ENCODE results near the gene PCF11. TPM values are rescaled to one million over a fixed set of nuclear protein-coding genes. Genes with fewer than 3 reads are reported as not detected.
A peak's percentile ranks its signal among the peaks of the same experiment; 100 is the strongest.
"Not testable (repeated sequence)": the region's sequence is repeated elsewhere in the genome, so short reads cannot be mapped to it uniquely, and the experiment has no call there.

PCF11 gene
- polyA plus RNA-seq, 1 donor: 101 TPM

GRCh38 chr11:83192606-83193245 is 35.8 kb downstream of the PCF11 start:
- no peak for DNase-seq

- peak; percentile 95 for DNase-seq
These were observed 36.7 kb downstream of the PCF11 start, which contains the start of gene ANKRD42 for GRCh38 chr11:83193315-83194280. ANKRD42 (plus strand) TSS chr11:83193712; CDS start chr11:83194671, 959 bp downstream.

- peak; percentile 42 for DNase-seq
These were observed 37.6 kb downstream of the PCF11 start for GRCh38 chr11:83194281-83195142.

- DNase-seq: peak; percentile 8
These were observed 38.2 kb downstream of the PCF11 start for GRCh38 chr11:83195143-83195466.

- no peak for DNase-seq
These were observed 38.7 kb downstream of the PCF11 start for GRCh38 chr11:83195649-83196048.

DNA sequence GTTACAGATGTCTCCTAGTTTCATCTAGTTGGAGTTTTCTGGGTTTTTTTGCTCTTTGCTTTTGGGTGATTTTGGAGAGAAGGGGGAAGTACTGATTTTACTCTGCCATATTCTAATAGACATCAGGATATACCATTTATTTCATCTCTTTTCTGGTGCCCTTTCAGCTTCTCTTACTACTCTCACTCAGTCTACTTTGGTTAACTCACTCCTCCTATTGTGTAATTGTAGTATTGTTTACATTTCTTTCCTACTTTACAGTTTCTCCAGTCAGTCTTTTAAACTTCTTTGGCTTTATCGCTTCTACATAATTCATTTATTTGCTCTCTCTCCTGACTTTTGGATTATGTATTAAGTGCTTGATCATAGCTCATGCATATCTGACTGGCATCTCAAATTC is 43.1 kb downstream of the PCF11 start:
- DNase-seq: no peak

DNA sequence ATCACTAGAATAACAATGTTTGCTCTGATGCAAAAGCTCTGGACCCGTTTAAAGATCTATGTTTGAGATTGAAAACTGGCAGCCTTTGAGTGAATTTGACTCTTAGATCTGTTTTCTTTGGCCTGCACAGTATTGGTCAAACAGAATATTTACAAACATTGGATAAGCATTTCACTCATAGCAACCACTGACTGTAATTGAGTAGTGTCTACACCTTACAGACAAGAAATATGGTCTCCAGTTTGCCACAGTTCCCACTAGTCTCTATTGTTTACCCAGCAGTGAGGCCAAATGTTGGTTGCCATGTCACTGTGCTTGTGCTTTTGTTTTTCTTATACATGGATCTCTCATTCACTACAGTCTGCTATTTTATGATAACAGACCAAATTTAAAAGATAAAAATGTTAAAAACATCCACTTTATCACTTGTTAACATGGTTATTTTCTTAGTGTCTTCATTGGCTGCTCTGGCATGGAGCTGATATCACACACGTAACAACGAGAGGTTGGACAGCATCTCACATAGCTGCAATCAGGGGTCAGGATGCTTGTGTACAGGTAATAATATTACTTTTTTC is 48.8 kb downstream of the PCF11 start:
- no peak for DNase-seq

DNA sequence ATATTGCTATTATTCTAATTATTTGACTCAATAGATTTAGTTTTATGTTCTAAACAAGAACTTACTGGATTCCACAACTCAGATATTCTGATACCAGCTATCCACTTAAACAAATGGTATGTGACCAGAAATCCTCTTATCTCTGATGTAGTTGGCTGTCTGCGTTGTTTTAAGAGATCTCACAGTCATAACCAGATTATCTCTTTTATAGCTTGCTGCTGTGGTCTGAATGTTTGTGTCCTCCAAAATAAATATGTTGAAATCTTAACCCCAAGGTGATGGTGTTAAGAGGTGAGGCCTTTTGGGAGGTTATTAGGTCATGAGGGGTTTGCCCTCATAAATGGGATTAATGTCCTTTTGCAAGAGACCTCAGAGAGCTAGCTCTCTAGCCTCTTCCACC is 49.3 kb downstream of the PCF11 start:
- no peak for DNase-seq

GRCh38 chr11:83206771-83207382 is 49.9 kb downstream of the PCF11 start:
- DNase-seq: not testable (repeated sequence)

DNA sequence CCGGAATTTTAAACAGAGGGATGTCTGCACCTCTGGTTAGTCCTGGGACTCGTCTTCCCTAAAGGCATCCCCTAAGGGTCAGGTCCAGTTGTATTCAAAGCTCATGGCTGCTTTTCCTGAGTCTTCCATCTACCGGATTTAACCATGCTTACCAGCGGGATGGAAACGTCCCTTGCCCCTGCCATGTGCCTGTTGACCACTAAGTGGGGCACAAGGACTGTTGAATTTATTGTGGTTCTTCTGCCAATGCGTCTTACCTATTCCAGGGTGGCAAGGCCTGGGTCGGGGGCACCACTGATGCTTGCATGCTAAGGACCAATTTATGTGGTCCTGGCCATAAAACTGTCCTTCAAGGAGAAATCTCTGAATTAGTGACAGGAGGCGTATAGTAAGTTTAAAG is 62.2 kb downstream of the PCF11 start:
- no peak for DNase-seq

- no peak for DNase-seq
These were observed 63.3 kb downstream of the PCF11 start for GRCh38 chr11:83220260-83220659.

- DNase-seq: no peak
These were observed 64.8 kb downstream of the PCF11 start for GRCh38 chr11:83221694-83222093.

- DNase-seq: no peak
These were observed 65.6 kb downstream of the PCF11 start for GRCh38 chr11:83222499-83222898.

GRCh38 chr11:83223457-83223856 is 66.5 kb downstream of the PCF11 start:
- DNase-seq: no peak

DNA sequence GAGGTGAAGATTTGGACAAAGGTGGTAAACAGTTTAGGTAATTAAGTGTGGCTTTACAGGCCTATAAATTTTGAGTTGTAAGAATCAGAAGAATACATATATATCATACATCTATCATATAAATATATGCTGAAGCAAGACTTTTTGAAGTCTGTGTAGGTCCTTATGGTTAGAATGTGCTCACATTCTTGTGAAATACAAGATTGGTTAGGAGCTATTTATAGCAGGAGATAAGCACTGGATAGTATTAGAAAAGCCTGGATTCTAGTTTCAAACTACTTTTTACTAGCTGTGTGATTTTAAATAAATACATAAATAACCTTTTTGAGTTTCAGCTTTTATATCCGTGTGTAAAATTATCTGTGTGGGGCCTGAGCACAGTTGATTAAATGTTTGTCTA is 78.9 kb downstream of the PCF11 start:
- no peak for DNase-seq

Other genes starting within 250 kb of the PCF11 start
- 8.4 TPM for gene RAB30, start 85.2 kb upstream of the PCF11 start, polyA plus RNA-seq (ENCODE audit: insufficient read length)
- 21.3 TPM for gene ANKRD42, start 36.6 kb downstream of the PCF11 start, polyA plus RNA-seq (ENCODE audit: insufficient read length)
- gene CCDC90B, start 129.2 kb downstream of the PCF11 start, polyA plus RNA-seq (ENCODE audit: insufficient read length): 94.8 TPM

All from left kidney (tissue), 2 donors.